GM12873 (cell line): Measurements from ENCODE around the gene PSMB10.

Experiments used
- CTCF ChIP-seq: IDR thresholded peaks from 2 replicates; pipeline ENCODE4 v1.5.1; 2012; ENCODE audit warnings: low read depth, mild to moderate bottlenecking, moderate library complexity, low read length, control low read depth; ENCODE audit not compliant: insufficient read depth; ENCODE audit errors: missing control alignments

PSMB10 gene

DNA sequence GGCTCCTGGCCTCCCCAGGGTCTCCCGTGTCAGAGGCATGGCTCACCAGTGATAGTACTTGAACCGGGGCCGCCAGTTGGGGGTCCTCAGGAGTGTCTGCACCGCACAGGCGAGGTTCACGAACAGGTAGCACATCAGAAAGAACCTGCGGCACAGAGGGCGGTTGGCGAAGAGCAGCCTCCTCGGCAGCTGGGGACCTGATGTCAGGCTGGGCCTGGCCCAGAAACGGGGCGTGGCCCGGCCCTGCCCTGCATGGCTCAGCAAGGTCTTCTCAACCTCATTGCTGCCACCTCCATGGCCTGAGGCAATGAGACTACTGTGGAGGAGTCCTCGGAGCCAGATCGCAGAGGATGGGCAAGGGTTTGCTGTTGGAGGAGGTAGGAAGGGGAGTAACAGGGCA is 11.4 kb upstream of the PSMB10 start:
- no peak for TF ChIP-seq CTCF

DNA sequence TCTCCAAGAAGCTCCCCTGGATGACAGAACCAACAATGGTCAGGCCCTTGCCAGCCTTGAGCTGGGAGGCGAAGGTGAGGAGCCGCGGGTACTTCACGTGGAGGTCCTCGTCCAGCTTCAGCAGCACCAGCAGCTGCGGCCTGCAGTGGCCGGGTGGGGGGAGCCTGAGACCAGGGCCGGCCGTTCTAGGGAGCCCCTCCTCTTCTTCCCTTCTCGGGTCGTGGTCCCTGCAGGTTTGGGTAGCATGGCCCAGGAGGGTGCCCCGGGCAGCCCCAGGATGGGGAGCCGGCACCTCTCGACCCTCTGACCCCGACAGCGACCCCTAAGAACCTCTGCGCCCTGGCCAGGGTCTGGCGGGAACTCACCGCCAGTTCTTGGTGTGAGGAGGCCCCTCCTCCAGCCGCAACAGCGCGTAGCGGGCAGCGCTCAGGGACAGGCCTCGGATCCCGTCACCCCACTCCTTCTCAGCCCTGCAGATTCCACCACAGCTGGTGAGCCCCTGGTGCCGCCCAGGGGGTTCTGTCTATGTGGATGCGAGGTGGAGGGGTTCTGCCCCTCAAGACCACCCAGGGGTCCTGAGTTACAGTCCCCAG is 10.4 kb upstream of the PSMB10 start:
- TF ChIP-seq CTCF = no peak

GRCh38 chr16:67946128-67946569 is 9.5 kb upstream of the PSMB10 start:
- no peak for TF ChIP-seq CTCF

- no peak for TF ChIP-seq CTCF
These were observed 8.8 kb upstream of the PSMB10 start for GRCh38 chr16:67945392-67945933.

GRCh38 chr16:67944690-67945391 is 8.2 kb upstream of the PSMB10 start:
- no peak for TF ChIP-seq CTCF

DNA sequence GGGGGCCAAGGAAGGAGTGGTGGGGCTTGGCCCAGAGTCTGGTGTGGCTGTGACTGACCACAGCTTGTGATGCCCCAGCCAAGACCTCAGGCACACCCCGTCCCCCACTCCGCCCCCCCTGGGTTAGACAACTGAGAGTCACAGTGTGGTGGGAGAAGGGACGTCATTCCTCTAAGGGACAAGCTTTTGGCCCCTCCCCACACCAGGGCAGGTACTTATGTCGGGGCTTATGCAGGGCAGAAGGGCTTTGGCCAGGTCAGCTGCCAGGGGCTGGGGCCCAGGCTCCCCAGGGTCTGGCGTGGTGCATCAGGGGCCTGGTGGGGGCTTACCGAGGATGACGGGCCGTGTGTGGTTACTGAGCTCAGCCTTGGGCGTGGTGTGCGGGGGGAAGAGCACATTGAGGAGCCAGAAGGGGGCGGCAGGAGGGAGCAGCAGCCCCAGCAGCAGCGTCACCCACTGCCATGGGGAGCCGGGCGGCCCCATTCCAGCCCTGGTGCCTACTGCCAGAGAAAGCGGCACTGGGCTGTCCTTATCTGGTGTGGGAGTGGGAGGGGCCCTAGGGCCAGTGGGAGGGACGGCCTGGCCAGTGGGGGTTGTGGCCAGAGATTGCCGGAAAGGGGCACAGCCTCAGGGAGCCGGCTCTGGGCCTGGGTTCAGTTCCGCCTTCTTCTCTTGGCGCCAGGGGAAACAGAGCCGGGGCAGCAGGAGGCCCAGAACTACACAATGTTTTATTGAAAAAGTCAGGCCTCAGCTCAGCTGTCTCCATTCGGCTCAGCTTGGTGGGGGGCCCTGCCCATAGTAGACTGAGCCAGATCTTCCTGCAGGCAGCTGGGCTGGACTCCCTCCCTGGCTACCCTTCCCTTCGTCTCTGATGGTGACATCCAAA is 7.2 kb upstream of the PSMB10 start, which contains the start of gene LCAT:
Gene LCAT (minus strand): TSS at position 502 of the 886 bp plus-strand sequence. CDS start 19 bp downstream, at position 483.
- no peak for TF ChIP-seq CTCF

DNA sequence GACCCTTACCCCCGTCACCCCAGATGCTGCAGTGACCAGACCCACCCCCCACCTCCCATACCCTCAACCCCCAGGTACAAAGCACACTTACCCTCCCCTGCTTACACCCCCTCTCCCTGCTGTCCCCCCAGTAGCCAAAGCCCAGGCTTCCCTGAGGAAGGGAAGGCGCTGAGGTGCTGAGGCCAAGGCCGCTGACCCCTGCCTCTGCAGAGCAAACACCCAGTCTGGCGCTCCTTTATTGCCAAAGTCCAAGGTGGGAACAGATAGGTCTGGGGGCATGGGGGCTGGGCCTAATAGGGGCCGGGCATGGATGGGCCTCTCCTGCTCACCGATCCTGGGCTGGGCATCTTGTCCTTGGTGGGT is 6.6 kb upstream of the PSMB10 start:
- TF ChIP-seq CTCF = no peak
